ENCODE measurements around the gene TSPAN6. TPM values are rescaled to one million over a fixed set of nuclear protein-coding genes. Genes with fewer than 3 reads are reported as not detected.

The TSPAN6 gene
- total and polyA plus RNA-seq, 4 donors, result 42.6 to 97.6 (median 54.6) TPM

DNA sequence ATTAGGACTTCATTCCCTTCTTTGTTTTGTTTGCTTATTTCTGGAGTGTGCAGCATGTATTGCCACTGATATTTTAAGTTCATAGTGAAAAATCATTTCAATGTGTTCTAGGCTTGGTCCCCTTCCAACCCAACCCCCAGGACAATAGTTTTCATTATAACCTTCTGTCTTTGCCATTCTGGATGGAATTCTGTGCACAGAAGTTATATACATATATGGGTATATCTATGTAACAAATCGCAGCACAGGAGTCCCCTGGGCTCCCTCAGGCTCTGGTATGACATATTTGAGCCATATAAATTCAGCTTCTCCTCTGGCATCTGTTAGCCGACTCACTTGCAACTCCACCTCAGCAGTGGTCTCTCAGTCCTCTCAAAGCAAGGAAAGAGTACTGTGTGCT is 52.0 kb downstream of the TSPAN6 start, which contains the start of gene TNMD:
TSS of gene TNMD (plus strand) at position 326 of the 400 bp plus-strand sequence. CDS start 83 bp downstream, outside the sequence.
- no peaks in the 10 kb centered on the region for H3K9me3 ChIP-seq (ENCODE audit: control insufficient read depth in 4 of 4, low read length in 3 of 4)
- WGBS, result 82% methylated on average over 2 of the region's 2 CpGs
- H3K9ac ChIP-seq (ENCODE audit: low read depth in 1 of 2, low read length in 2 of 2), result no peak within 1 kb of the TSS
- TF ChIP-seq, protein P1, sequence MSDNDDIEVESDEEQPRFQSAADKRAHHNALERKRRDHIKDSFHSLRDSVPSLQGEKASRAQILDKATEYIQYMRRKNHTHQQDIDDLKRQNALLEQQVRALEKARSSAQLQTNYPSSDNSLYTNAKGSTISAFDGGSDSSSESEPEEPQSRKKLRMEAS (IDR thresholded peaks at IDR 0.05), result no peak
- TF ChIP-seq, protein P2, sequence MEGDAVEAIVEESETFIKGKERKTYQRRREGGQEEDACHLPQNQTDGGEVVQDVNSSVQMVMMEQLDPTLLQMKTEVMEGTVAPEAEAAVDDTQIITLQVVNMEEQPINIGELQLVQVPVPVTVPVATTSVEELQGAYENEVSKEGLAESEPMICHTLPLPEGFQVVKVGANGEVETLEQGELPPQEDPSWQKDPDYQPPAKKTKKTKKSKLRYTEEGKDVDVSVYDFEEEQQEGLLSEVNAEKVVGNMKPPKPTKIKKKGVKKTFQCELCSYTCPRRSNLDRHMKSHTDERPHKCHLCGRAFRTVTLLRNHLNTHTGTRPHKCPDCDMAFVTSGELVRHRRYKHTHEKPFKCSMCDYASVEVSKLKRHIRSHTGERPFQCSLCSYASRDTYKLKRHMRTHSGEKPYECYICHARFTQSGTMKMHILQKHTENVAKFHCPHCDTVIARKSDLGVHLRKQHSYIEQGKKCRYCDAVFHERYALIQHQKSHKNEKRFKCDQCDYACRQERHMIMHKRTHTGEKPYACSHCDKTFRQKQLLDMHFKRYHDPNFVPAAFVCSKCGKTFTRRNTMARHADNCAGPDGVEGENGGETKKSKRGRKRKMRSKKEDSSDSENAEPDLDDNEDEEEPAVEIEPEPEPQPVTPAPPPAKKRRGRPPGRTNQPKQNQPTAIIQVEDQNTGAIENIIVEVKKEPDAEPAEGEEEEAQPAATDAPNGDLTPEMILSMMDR (IDR thresholded peaks at IDR 0.05; ENCODE audit: low read depth, low read length, missing input control), result no peak
- TF ChIP-seq HNF4G (IDR thresholded peaks at IDR 0.05), result no peak
- TF ChIP-seq, protein P3, sequence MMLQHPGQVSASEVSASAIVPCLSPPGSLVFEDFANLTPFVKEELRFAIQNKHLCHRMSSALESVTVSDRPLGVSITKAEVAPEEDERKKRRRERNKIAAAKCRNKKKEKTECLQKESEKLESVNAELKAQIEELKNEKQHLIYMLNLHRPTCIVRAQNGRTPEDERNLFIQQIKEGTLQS (IDR thresholded peaks at IDR 0.05), result no peak
- no peak for TF ChIP-seq FOXA2 (IDR thresholded peaks at IDR 0.05)
- TF ChIP-seq NR2F2 (IDR thresholded peaks at IDR 0.05), result no peak
- H3K27me3 ChIP-seq (ENCODE audit: control insufficient read depth in 4 of 4, insufficient read depth in 4 of 4, low read length in 3 of 4), result peaks cover 0 to 2% (median 0%) of the 10 kb centered on the region in 4 donors
- H3K4me1 ChIP-seq (ENCODE audit: control insufficient read depth in 4 of 4, insufficient read depth in 4 of 4, low read length in 3 of 4), result no peaks in the 10 kb centered on the region
- H3K27ac ChIP-seq (ENCODE audit: low read depth in 1 of 2, low read length in 2 of 2), result no peak within 1 kb of the TSS
- H3K4me3 ChIP-seq (ENCODE audit: low read depth in 1 of 3, low read length in 3 of 3), result no peak within 1 kb of the TSS
- no peak for DNase-seq (ENCODE audit: low spot score)
- no peaks in the 10 kb centered on the region for H3K36me3 ChIP-seq (ENCODE audit: control insufficient read depth in 4 of 4, insufficient read depth in 3 of 4, low read depth in 1 of 4, low read length in 3 of 4)

Other genes starting within 250 kb of the TSPAN6 start
- under 1 TPM in 1 of 2 donors, not detected in 1; 0.17 TPM for gene PCDH19, start 226.5 kb downstream of the TSPAN6 start, total RNA-seq
- gene PCDH19, start 226.5 kb downstream of the TSPAN6 start, polyA plus RNA-seq, result under 1 TPM; 0.03 to 0.44 TPM
- not detected for gene TNMD, start 51.9 kb downstream of the TSPAN6 start, total RNA-seq
- not detected for gene TNMD, start 51.9 kb downstream of the TSPAN6 start, polyA plus RNA-seq
- gene SRPX2, start 7.4 kb upstream of the TSPAN6 start, total RNA-seq, result 1 to 10 TPM in 1 of 2 donors, under 1 TPM in 1; 0.47 to 7.8 TPM
- gene SRPX2, start 7.4 kb upstream of the TSPAN6 start, polyA plus RNA-seq, result 1 to 10 TPM; 2.7 to 6.8 TPM
- gene SYTL4, start 95.3 kb upstream of the TSPAN6 start, total RNA-seq, result 10 to 100 TPM in 1 of 2 donors, 1 to 10 TPM in 1; 5.2 to 26.2 TPM
- gene SYTL4, start 95.3 kb upstream of the TSPAN6 start, polyA plus RNA-seq, result 10 to 100 TPM in 1 of 2 donors, 1 to 10 TPM in 1; 9.5 to 10.9 TPM
- gene CSTF2, start 183.6 kb upstream of the TSPAN6 start, total RNA-seq, result 10 to 100 TPM in 1 of 2 donors, 1 to 10 TPM in 1; 6.3 to 11.8 TPM
- gene CSTF2, start 183.6 kb upstream of the TSPAN6 start, polyA plus RNA-seq, result 1 to 10 TPM; 3.9 to 4.3 TPM
- not detected for gene NOX1, start 237.6 kb upstream of the TSPAN6 start, total RNA-seq
- gene NOX1, start 237.6 kb upstream of the TSPAN6 start, polyA plus RNA-seq, result under 1 TPM in 1 of 2 donors, not detected in 1; 0.36 TPM

Measured in liver (tissue), 9 donors.